Measurements from ENCODE around the gene SLC16A6. TPM values are rescaled to one million over a fixed set of nuclear protein-coding genes. Genes with fewer than 3 reads are reported as not detected.
"Not testable (repeated sequence)": the region's sequence is repeated elsewhere in the genome, so short reads cannot be mapped to it uniquely, and the experiment has no call there.

SLC16A6 gene
- polyA plus RNA-seq, 3 donors from 2014 or later = 0.88 to 4.8 (median 3.5) TPM

- Mint-ChIP-seq H3K27ac (peak overlapping the region; percentile 45 to 100 (median 90)), H3K4me1 (peaks cover 71 to 76% of the 10 kb centered on the region in 2 donors), H3K27me3 (ENCODE audit: low read depth in 3 of 3) (peaks cover 0 to 13% (median 8%) of the 10 kb centered on the region in 3 donors), H3K4me3 (peak overlapping the region in 2 of 5 donors; percentile 21 to 26)
- not testable (repeated sequence) for DNase-seq, H3K9me3 Mint-ChIP-seq, H3K36me3 Mint-ChIP-seq
Observed at GRCh38 chr17:68262467-68262866, 28.5 kb downstream of the SLC16A6 start.

GRCh38 chr17:68260051-68260762 lies 30.7 kb downstream of the SLC16A6 start:
- Mint-ChIP-seq H3K4me3 (peak overlapping the region in 3 of 5 donors; percentile 11 to 84 (median 33)), H3K4me1 (peaks cover 79 to 80% of the 10 kb centered on the region in 2 donors), H3K27me3 (ENCODE audit: low read depth in 3 of 3) (peaks cover 0 to 16% (median 6%) of the 10 kb centered on the region in 3 donors), H3K36me3 (peaks cover 0 to 6% (median 4%) of the 10 kb centered on the region in 3 donors), H3K27ac (peak overlapping the region; percentile 93 to 100 (median 98)), H3K9me3 (no peaks in the 10 kb centered on the region)
- no peak for DNase-seq

GRCh38 chr17:68259648-68259951 lies 31.3 kb downstream of the SLC16A6 start:
- Mint-ChIP-seq H3K4me3 (peak overlapping the region in 4 of 5 donors; percentile 69 to 84 (median 78)), H3K27me3 (ENCODE audit: low read depth in 3 of 3) (peaks cover 0 to 16% (median 7%) of the 10 kb centered on the region in 3 donors), H3K4me1 (peaks cover 81 to 84% of the 10 kb centered on the region in 2 donors), H3K27ac (peak overlapping the region; percentile 93 to 100 (median 98))
- DNase-seq, H3K9me3 Mint-ChIP-seq, H3K36me3 Mint-ChIP-seq: not testable (repeated sequence)

- H3K27ac Mint-ChIP-seq = peak overlapping the region; percentile 93 to 100 (median 98)
- peak overlapping the region; percentile 75 to 84 (median 81) for H3K4me3 Mint-ChIP-seq
- not testable (repeated sequence) for H3K36me3 Mint-ChIP-seq, H3K9me3 Mint-ChIP-seq
- H3K4me1 Mint-ChIP-seq = peaks cover 85 to 89% of the 10 kb centered on the region in 2 donors
- DNase-seq = peak; percentile 86 to 92 (median 90)
- peaks cover 0 to 16% (median 7%) of the 10 kb centered on the region in 3 donors for H3K27me3 Mint-ChIP-seq (ENCODE audit: low read depth in 3 of 3)
Observed at GRCh38 chr17:68258890-68259647, 31.9 kb downstream of the SLC16A6 start.

- Mint-ChIP-seq H3K4me3 (peak overlapping the region; percentile 42 to 77 (median 64)), H3K27me3 (ENCODE audit: low read depth in 3 of 3) (peaks cover 0 to 25% (median 7%) of the 10 kb centered on the region in 3 donors), H3K9me3 (no peaks in the 10 kb centered on the region), H3K36me3 (peaks cover 3 to 9% (median 4%) of the 10 kb centered on the region in 3 donors), H3K4me1 (peaks cover 88 to 95% of the 10 kb centered on the region in 2 donors), H3K27ac (peak overlapping the region; percentile 93 to 100 (median 98))
- DNase-seq = no peak
Observed at GRCh38 chr17:68257934-68258333, 33.0 kb downstream of the SLC16A6 start.

GRCh38 chr17:68256701-68257100 lies 34.2 kb downstream of the SLC16A6 start:
- H3K4me3 Mint-ChIP-seq = peak overlapping the region; percentile 59 to 79 (median 70)
- H3K27ac Mint-ChIP-seq = peak overlapping the region; percentile 93 to 100 (median 98)
- not testable (repeated sequence) for DNase-seq, H3K9me3 Mint-ChIP-seq
- H3K36me3 Mint-ChIP-seq = peaks cover 3 to 11% (median 3%) of the 10 kb centered on the region in 3 donors
- H3K27me3 Mint-ChIP-seq (ENCODE audit: low read depth in 3 of 3) = peaks cover 0 to 29% (median 7%) of the 10 kb centered on the region in 3 donors
- H3K4me1 Mint-ChIP-seq = peaks cover 93 to 100% of the 10 kb centered on the region in 2 donors

- peaks cover 3 to 13% (median 3%) of the 10 kb centered on the region in 3 donors for H3K36me3 Mint-ChIP-seq
- H3K27me3 Mint-ChIP-seq (ENCODE audit: low read depth in 3 of 3) = peaks cover 0 to 29% (median 7%) of the 10 kb centered on the region in 3 donors
- H3K27ac Mint-ChIP-seq = peak overlapping the region; percentile 93 to 100 (median 98)
- no peaks in the 10 kb centered on the region for H3K9me3 Mint-ChIP-seq
- DNase-seq = peak; percentile 70 to 73 (median 72)
- peaks cover 88 to 98% of the 10 kb centered on the region in 2 donors for H3K4me1 Mint-ChIP-seq
- H3K4me3 Mint-ChIP-seq = peak overlapping the region; percentile 61 to 79 (median 70)
Observed at GRCh38 chr17:68255731-68256538, 35.0 kb downstream of the SLC16A6 start.

- H3K4me3 Mint-ChIP-seq = peak overlapping the region; percentile 61 to 79 (median 70)
- peak overlapping the region; percentile 93 to 100 (median 98) for H3K27ac Mint-ChIP-seq
- peaks cover 85 to 98% of the 10 kb centered on the region in 2 donors for H3K4me1 Mint-ChIP-seq
- peaks cover 3 to 18% (median 3%) of the 10 kb centered on the region in 3 donors for H3K36me3 Mint-ChIP-seq
- DNase-seq = no peak
- H3K9me3 Mint-ChIP-seq = no peaks in the 10 kb centered on the region
- peaks cover 0 to 29% (median 7%) of the 10 kb centered on the region in 3 donors for H3K27me3 Mint-ChIP-seq (ENCODE audit: low read depth in 3 of 3)
Observed at GRCh38 chr17:68255151-68255550, 35.8 kb downstream of the SLC16A6 start.

- Mint-ChIP-seq H3K27me3 (ENCODE audit: low read depth in 3 of 3) (peaks cover 14 to 31% (median 16%) of the 10 kb centered on the region in 3 donors), H3K27ac (peak overlapping the region; percentile 93 to 100 (median 98)), H3K4me3 (peak overlapping the region; percentile 61 to 79 (median 77)), H3K4me1 (peaks cover 89 to 98% of the 10 kb centered on the region in 2 donors), H3K36me3 (peaks cover 3 to 23% (median 3%) of the 10 kb centered on the region in 3 donors)
- peak; percentile 76 to 81 (median 79) for DNase-seq
- H3K9me3 Mint-ChIP-seq = not testable (repeated sequence)
Observed at GRCh38 chr17:68253426-68253825, 37.5 kb downstream of the SLC16A6 start.

- H3K36me3 Mint-ChIP-seq = peaks cover 3 to 17% (median 10%) of the 10 kb centered on the region in 3 donors
- peaks cover 32 to 46% (median 33%) of the 10 kb centered on the region in 3 donors for H3K27me3 Mint-ChIP-seq (ENCODE audit: low read depth in 3 of 3)
- no peaks in the 10 kb centered on the region for H3K9me3 Mint-ChIP-seq
- peak overlapping the region; percentile 87 to 92 (median 91) for H3K4me3 Mint-ChIP-seq
- peaks cover 70 to 82% of the 10 kb centered on the region in 2 donors for H3K4me1 Mint-ChIP-seq
- DNase-seq = peak; percentile 55 to 64 (median 59)
- H3K27ac Mint-ChIP-seq = peak overlapping the region; percentile 97 to 100 (median 100)
Observed at GRCh38 chr17:68249354-68249765, 41.6 kb downstream of the SLC16A6 start.

- Mint-ChIP-seq H3K4me3 (peak overlapping the region; percentile 87 to 92 (median 91)), H3K4me1 (peaks cover 65 to 82% of the 10 kb centered on the region in 2 donors), H3K27ac (peak overlapping the region; percentile 97 to 100 (median 100)), H3K9me3 (no peaks in the 10 kb centered on the region), H3K36me3 (peaks cover 3 to 17% (median 10%) of the 10 kb centered on the region in 3 donors), H3K27me3 (ENCODE audit: low read depth in 3 of 3) (peaks cover 32 to 46% (median 33%) of the 10 kb centered on the region in 3 donors)
- peak in 1 of 3 donors; percentile 35 for DNase-seq
Observed at GRCh38 chr17:68248891-68249290, 42.0 kb downstream of the SLC16A6 start.

- DNase-seq = no peak
- peaks cover 3 to 17% (median 10%) of the 10 kb centered on the region in 3 donors for H3K36me3 Mint-ChIP-seq
- peaks cover 32 to 41% (median 35%) of the 10 kb centered on the region in 3 donors for H3K27me3 Mint-ChIP-seq (ENCODE audit: low read depth in 3 of 3)
- H3K4me1 Mint-ChIP-seq = peaks cover 62 to 82% of the 10 kb centered on the region in 2 donors
- peak overlapping the region; percentile 97 to 100 (median 100) for H3K27ac Mint-ChIP-seq
- H3K4me3 Mint-ChIP-seq = peak overlapping the region; percentile 87 to 92 (median 91)
- H3K9me3 Mint-ChIP-seq = no peaks in the 10 kb centered on the region
Observed at GRCh38 chr17:68248199-68248825, 42.6 kb downstream of the SLC16A6 start.
